ENCODE measurements around the gene ABCC2. TPM values are rescaled to one million over a fixed set of nuclear protein-coding genes. Genes with fewer than 3 reads are reported as not detected.

ABCC2 gene
- total RNA-seq, 1 donor from 2014 or later = 1.9 TPM

GRCh38 chr10:99781734-99782429 is 558 bp upstream of the ABCC2 start:
- no peaks in the 10 kb centered on the region for H3K36me3 Mint-ChIP-seq (ENCODE audit: low read depth, unreplicated experiment)
- H3K4me3 Mint-ChIP-seq (ENCODE audit: unreplicated experiment) = no peak overlapping the region
- DNase-seq (ENCODE audit: low spot score) = no peak
- peaks cover 42% of the 10 kb centered on the region for H3K4me1 Mint-ChIP-seq (ENCODE audit: unreplicated experiment)
- TF ChIP-seq CTCF (IDR thresholded peaks at IDR 0.05; ENCODE audit: unreplicated experiment) = no peak
- H3K27ac Mint-ChIP-seq (ENCODE audit: unreplicated experiment) = no peak overlapping the region
- H3K9me3 Mint-ChIP-seq (ENCODE audit: unreplicated experiment) = no peaks in the 10 kb centered on the region
- peaks cover 3% of the 10 kb centered on the region for H3K27me3 Mint-ChIP-seq (ENCODE audit: unreplicated experiment)

GRCh38 chr10:99784016-99784726 is 1.7 kb downstream of the ABCC2 start:
- no peak for TF ChIP-seq CTCF (IDR thresholded peaks at IDR 0.05; ENCODE audit: unreplicated experiment)
- peaks cover 23% of the 10 kb centered on the region for H3K4me1 Mint-ChIP-seq (ENCODE audit: unreplicated experiment)
- DNase-seq (ENCODE audit: low spot score) = no peak
- H3K27ac Mint-ChIP-seq (ENCODE audit: unreplicated experiment) = no peak overlapping the region
- H3K9me3 Mint-ChIP-seq (ENCODE audit: unreplicated experiment) = no peaks in the 10 kb centered on the region
- no peak overlapping the region for H3K4me3 Mint-ChIP-seq (ENCODE audit: unreplicated experiment)
- no peaks in the 10 kb centered on the region for H3K36me3 Mint-ChIP-seq (ENCODE audit: low read depth, unreplicated experiment)
- H3K27me3 Mint-ChIP-seq (ENCODE audit: unreplicated experiment) = peaks cover 3% of the 10 kb centered on the region

- peaks cover 3% of the 10 kb centered on the region for H3K27me3 Mint-ChIP-seq (ENCODE audit: unreplicated experiment)
- TF ChIP-seq CTCF (IDR thresholded peaks at IDR 0.05; ENCODE audit: unreplicated experiment) = no peak
- no peak overlapping the region for H3K27ac Mint-ChIP-seq (ENCODE audit: unreplicated experiment)
- H3K36me3 Mint-ChIP-seq (ENCODE audit: low read depth, unreplicated experiment) = no peaks in the 10 kb centered on the region
- DNase-seq (ENCODE audit: low spot score) = no peak
- no peak overlapping the region for H3K4me3 Mint-ChIP-seq (ENCODE audit: unreplicated experiment)
- peaks cover 16% of the 10 kb centered on the region for H3K4me1 Mint-ChIP-seq (ENCODE audit: unreplicated experiment)
- no peaks in the 10 kb centered on the region for H3K9me3 Mint-ChIP-seq (ENCODE audit: unreplicated experiment)
Observed at GRCh38 chr10:99784727-99785441, 2.4 kb downstream of the ABCC2 start.

- Mint-ChIP-seq H3K4me1 (ENCODE audit: unreplicated experiment) (peaks cover 8% of the 10 kb centered on the region), H3K36me3 (ENCODE audit: low read depth, unreplicated experiment) (no peaks in the 10 kb centered on the region), H3K9me3 (ENCODE audit: unreplicated experiment) (no peaks in the 10 kb centered on the region), H3K27ac (ENCODE audit: unreplicated experiment) (no peak overlapping the region), H3K27me3 (ENCODE audit: unreplicated experiment) (peaks cover 3% of the 10 kb centered on the region), H3K4me3 (ENCODE audit: unreplicated experiment) (no peak overlapping the region)
- DNase-seq (ENCODE audit: low spot score) = no peak
- no peak for TF ChIP-seq CTCF (IDR thresholded peaks at IDR 0.05; ENCODE audit: unreplicated experiment)
Observed at GRCh38 chr10:99785646-99786045, 3.2 kb downstream of the ABCC2 start.

Measured in endothelial cell (in vitro differentiated cells).